Stimulated activated CD4-positive, alpha-beta T cell treated with anti-CD3 and anti-CD28 coated beads, Interleukin-1b, Interleukin-23, amount 100 ng/mL, for 48 hours (primary cell): Measurements from ENCODE around the gene KCNV2.
"Not testable (repeated sequence)": the region's sequence is repeated elsewhere in the genome, so short reads cannot be mapped to it uniquely, and the experiment has no call there.

Experiments
- DNase-seq: peaks from one replicate; pipeline ENCODE4 v3.0.0-alpha.2; 2020

KCNV2 gene

DNA sequence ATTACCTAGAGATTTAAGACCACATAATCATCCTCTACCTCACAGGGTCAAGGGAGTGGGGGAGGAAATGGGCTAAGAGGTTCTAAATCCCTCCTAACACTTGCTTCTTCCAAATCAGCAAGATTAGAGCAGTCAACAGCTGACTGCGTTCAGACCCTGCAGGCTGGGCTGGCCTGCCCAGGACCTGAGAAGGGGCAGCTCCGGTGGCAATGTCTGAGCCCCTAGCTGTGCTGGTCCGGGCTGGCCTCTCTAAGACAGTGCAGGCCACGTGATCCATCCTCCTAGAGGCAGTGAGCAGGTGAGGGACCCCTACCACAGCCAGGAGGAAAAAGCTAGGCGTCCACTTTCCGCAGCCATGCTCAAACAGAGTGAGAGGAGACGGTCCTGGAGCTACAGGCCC is at the start of gene KCNV2:
Gene KCNV2, plus strand, starts transcription at position 126 of the 400 bp plus-strand sequence. Its CDS starts 230 bp downstream, at position 356.
- no peak for DNase-seq

DNA sequence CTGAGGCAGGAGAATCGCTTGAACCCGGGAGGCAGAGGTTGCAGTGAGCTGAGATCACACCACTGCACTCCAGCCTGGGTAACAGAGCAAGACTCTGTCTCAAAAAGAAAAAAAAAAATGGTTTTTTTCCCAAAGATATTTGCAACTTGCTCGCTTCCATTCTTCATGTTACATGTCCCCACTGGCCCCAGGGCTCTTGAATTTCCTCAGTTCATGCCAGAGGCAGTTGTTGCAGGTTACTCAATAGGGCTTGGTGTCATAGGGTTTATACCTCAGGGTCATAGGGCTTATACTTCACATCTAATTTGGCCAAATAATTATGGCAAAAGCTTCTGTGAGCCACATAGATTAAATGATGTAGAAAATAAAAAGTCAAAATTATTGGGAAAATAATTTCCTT is 44.1 kb upstream of the KCNV2 start:
- no peak for DNase-seq

GRCh38 chr9:2674141-2674824 is 43.0 kb upstream of the KCNV2 start:
- no peak for DNase-seq

DNA sequence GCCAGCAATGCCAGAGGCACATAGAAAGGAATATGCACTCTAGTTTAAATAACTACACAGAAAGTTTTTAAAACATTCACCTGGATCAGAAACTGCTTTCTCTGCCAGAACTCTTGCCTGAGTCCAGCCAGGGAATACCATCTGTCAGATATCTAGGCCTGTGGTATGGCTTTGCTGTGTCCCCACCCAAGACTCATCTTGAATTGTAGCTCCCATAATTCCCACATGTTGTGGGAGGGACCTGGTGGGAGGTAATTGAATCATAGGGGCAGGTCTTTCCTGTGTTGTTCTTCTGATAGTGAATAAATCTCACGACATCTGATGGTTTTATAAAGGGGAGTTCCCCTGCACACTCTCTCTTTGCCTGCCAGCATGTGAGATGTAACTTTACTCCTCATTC is 41.5 kb upstream of the KCNV2 start:
- DNase-seq, result no peak

- no peak for DNase-seq
Observed at GRCh38 chr9:2676466-2676865, 40.8 kb upstream of the KCNV2 start.

- no peak for DNase-seq
Observed at GRCh38 chr9:2677915-2678889, 39.1 kb upstream of the KCNV2 start.

- no peak for DNase-seq
Observed at GRCh38 chr9:2679011-2679410, 38.3 kb upstream of the KCNV2 start.

- DNase-seq, result no peak
Observed at GRCh38 chr9:2681981-2682380, 35.3 kb upstream of the KCNV2 start.

DNA sequence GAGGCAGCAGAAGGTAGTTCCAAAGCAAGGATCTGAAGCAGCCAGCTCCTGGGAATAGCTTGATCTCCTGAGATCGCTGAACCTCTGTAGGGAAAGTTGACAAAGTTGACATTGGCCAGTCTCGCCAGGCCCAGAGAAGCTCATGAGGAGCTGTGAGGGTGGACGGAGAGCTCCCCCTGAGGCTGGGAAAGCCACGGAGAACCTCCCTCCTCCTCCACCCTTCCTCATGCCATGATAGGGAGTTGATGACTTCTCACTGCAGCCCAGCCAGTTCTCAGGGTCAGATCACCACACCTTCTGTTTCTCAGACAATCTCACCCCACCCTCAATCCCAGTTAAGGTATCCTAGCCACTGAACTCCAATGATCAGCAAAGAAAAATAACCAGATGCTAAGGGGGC is 30.4 kb upstream of the KCNV2 start:
- DNase-seq, result no peak

- DNase-seq, result no peak
Observed at GRCh38 chr9:2688636-2689035, 28.7 kb upstream of the KCNV2 start.

DNA sequence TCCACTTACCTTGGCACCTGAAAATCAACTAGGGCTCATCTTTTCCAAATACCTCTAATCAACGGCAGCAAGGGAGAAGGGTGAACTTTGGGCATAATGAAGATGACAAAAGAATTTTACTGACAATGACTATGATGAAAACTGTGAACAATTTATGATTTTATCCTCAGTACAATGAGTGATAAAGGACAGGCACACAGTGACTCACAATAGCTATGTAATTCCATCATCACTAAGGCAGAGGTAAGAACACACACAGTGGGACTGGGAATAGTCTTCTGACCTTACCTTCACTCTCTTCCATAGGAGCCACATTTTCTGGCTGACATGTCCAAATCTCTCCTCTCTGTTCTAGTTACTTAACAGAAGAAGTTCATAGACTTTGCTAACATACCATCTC is 26.1 kb upstream of the KCNV2 start:
- DNase-seq, result no peak

DNA sequence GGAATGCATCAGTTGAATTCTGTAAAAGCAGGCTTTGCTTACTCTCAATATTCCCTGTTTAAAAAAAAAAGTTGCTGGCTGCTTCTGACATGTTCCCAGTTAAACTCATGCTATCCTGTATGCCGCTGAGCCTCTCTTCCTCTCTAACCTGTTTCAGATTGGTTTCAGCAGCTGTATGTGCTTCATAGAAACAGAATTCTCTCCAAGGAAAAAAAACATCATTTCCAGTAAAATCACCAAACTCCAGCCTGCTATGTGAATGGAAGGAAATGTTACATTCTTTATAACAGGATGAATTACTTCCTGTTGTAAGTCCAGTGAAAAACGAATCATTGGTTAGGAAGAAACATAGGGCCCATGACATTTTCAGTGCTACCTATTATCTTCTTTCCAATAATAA is 25.7 kb upstream of the KCNV2 start:
- DNase-seq, result no peak

DNA sequence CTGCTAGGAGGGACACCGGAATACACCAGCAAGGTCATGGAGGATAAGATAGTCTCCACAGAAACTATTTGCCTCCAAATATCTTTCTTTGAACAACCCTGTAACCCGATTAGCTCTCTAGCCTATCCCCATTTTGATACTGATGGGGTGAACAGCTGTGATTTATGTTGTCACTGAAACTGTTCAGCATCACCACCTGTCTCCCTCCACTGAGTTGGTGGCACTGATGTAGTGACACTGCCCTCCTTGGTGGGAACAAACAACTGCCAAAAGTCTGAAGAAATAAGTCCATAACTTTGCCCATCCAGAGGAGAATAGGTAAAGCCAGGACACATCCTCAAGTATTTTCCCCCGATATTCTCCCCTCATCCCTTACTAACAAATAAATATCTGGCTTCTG is 24.3 kb upstream of the KCNV2 start:
- no peak for DNase-seq

DNA sequence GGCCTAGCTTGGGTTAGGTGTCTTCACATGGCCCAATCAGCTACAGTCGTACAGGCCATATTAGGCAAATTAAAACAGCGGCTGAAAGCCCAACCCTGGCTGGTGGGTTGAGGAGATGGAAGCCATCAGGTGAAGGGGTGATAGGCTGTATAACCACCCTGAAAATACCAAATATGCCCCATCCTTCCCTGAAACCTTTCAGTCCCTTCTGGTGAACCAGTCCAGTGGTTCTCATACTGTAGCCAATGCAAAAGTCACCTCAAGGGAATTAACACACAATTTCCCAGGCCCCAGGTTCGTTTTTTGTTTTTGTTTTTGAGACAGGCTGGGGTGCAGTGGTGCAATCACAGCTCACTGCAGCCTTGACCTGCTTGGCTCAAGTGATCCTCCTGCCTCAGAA is 19.8 kb upstream of the KCNV2 start:
- no peak for DNase-seq

GRCh38 chr9:2700398-2700797 is 16.9 kb upstream of the KCNV2 start:
- DNase-seq, result no peak

- DNase-seq, result no peak
Observed at GRCh38 chr9:2700909-2701550, 16.3 kb upstream of the KCNV2 start.

DNA sequence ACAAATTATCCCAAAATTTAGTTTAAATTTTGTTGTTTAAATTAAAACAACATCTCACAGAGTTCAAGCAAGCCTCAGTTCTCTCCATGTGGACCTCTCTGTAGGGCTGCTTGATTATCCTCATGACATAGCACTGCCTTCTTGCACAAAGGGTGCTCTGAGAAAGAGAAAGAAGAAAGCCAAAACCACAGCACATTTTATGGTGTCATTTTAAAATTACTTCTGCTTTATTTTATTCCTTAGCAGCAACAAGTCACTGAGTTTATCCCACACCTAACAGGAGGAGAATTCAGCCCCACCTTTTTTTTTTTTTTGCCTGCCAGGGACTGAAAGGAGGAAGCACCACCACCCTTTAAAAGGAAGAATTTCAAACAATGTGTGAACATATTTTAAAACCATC is 12.8 kb upstream of the KCNV2 start:
- no peak for DNase-seq

DNA sequence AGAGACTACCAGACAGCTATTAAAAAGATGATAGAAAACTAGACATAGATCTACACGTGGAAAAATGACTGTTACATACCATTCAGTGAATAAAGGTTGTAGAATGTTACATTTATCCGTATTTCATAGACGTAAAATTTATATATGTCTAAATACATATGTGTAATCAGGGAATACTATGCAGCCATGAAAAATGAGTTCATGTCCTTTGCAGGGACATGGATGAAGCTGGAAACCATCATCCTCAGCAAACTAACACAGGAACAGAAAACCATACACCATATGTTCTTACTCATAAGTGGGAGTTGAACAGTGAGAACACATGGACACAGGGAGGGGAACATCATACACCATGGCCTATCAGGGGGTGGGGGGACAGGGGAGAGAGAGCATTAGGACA is 10.1 kb upstream of the KCNV2 start:
- DNase-seq, result not testable (repeated sequence)

GRCh38 chr9:2709645-2710101 is 7.6 kb upstream of the KCNV2 start:
- DNase-seq, result no peak

GRCh38 chr9:2711716-2712115 is 5.6 kb upstream of the KCNV2 start:
- no peak for DNase-seq

DNA sequence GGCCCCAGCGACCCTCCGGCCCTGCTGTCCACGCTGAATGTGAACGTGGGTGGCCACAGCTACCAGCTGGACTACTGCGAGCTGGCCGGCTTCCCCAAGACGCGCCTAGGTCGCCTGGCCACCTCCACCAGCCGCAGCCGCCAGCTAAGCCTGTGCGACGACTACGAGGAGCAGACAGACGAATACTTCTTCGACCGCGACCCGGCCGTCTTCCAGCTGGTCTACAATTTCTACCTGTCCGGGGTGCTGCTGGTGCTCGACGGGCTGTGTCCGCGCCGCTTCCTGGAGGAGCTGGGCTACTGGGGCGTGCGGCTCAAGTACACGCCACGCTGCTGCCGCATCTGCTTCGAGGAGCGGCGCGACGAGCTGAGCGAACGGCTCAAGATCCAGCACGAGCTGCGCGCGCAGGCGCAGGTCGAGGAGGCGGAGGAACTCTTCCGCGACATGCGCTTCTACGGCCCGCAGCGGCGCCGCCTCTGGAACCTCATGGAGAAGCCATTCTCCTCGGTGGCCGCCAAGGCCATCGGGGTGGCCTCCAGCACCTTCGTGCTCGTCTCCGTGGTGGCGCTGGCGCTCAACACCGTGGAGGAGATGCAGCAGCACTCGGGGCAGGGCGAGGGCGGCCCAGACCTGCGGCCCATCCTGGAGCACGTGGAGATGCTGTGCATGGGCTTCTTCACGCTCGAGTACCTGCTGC is 839 bp downstream of the KCNV2 start:
- DNase-seq, result no peak

- DNase-seq, result no peak
Observed at GRCh38 chr9:2718698-2719033, 1.4 kb downstream of the KCNV2 start.

DNA sequence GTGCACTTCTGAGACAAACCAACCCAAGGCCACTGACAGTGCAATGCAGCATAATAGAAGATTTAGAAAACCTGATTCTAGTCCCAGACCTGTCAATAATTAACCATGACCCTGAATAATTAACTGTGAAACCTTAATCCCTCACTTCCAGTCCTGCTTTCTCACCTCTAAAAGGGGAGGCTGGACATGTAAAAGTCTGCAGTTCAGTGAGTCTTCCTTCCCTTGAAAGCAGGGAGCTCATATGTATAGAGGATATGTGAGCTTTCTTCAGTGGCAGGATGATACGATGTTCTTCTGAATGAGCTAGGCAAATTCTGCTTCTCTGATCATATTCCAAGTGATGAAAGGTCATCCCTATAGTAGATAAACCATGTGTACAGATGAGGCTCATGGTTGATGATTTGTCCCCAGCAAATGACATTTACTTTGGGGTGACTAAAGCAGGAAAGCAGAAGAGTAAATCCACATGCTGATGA is 2.9 kb downstream of the KCNV2 start:
- DNase-seq, result no peak
